IMR-90 (cell line): ENCODE data around the gene ALDOB. TPM values are rescaled to one million over a fixed set of nuclear protein-coding genes. Genes with fewer than 3 reads are reported as not detected.

Experiments
- ATAC-seq: fragments of 200-7000 bp; cut with Tn5 transposase; 2 replicates; pipeline ENCODE4 v1.9.1; 2020; ENCODE audit warnings: low read depth, mild to moderate bottlenecking, moderate library complexity
- BruUV-seq: library from RNA; stranded (reverse); fragments of 400-500 nt; replicated peaks from 2 replicates; lab custom pipeline; 2021; lab: Mats Ljungman, UMichigan
- CTCF ChIA-PET: fragments of 300-600 bp; formaldehyde crosslinking; extraction: SDS; loops from one replicate; lab custom pipeline; 2021; ENCODE audit warnings: antibody characterized with exemption; lab: Yijun Ruan, JAX
- POLR2A ChIA-PET: fragments of 300-600 bp; sonication (Branson Sonifier 250); formaldehyde crosslinking; loops from one replicate; lab custom pipeline; 2022; ENCODE audit warnings: antibody characterized with exemption; ENCODE audit not compliant: unreplicated experiment; lab: Charles Lee
- DNase-seq: peaks from one replicate; pipeline ENCODE4 v3.0.0; 2013
- H2AFZ ChIP-seq: replicated peaks from 2 replicates; pipeline ENCODE3; 2013; ENCODE audit warnings: low read length, mild to moderate bottlenecking; ENCODE audit not compliant: poor library complexity
- H2AK5ac ChIP-seq: 2 replicates; pipeline ENCODE4 v1.6.1; 2013; ENCODE audit warnings: low read depth, low read length, inconsistent platforms
- H2AK9ac ChIP-seq: replicated peaks from 2 replicates; pipeline ENCODE3; 2013; ENCODE audit warnings: mild to moderate bottlenecking, low read depth, low read length, moderate library complexity; ENCODE audit not compliant: poor library complexity
- H2BK120ac ChIP-seq: 2 replicates; pipeline ENCODE4 v1.6.1; 2013; ENCODE audit warnings: low read depth, low read length, inconsistent platforms
- H2BK15ac ChIP-seq: 3 replicates; pipeline ENCODE4 v1.6.1; 2013; ENCODE audit warnings: low read depth, low read length, inconsistent platforms
- H2BK20ac ChIP-seq: 2 replicates; pipeline ENCODE4 v1.6.1; 2013; ENCODE audit warnings: low read depth, mild to moderate bottlenecking, inconsistent platforms, low read length, moderate library complexity
- H2BK5ac ChIP-seq: 2 replicates; pipeline ENCODE4 v1.6.1; 2013; ENCODE audit warnings: mild to moderate bottlenecking, low read depth, low read length, inconsistent platforms; ENCODE audit not compliant: poor library complexity, severe bottlenecking
- H3K14ac ChIP-seq: replicated peaks from 2 replicates; pipeline ENCODE4 v1.6.1; 2013; ENCODE audit warnings: low read depth, low read length, inconsistent platforms
- H3K18ac ChIP-seq: 2 replicates; pipeline ENCODE4 v1.6.1; 2013; ENCODE audit warnings: low read depth, low read length, control low read depth
- H3K23ac ChIP-seq: 2 replicates; pipeline ENCODE4 v1.6.1; 2013; ENCODE audit warnings: low read depth, low read length, inconsistent platforms
- H3K27ac ChIP-seq: 2 replicates; pipeline ENCODE4 v1.5.1; 2013; ENCODE audit warnings: mild to moderate bottlenecking, control low read depth, low read length; ENCODE audit not compliant: insufficient read depth
- H3K27me3 ChIP-seq: 2 replicates; pipeline ENCODE4 v1.6.1; 2013; ENCODE audit warnings: low read length; ENCODE audit not compliant: control insufficient read depth, insufficient read depth
- H3K36me3 ChIP-seq: 2 replicates; pipeline ENCODE4 v1.6.1; 2013; ENCODE audit warnings: low read length, mixed read lengths; ENCODE audit not compliant: control insufficient read depth, insufficient read depth
- H3K4ac ChIP-seq: 2 replicates; pipeline ENCODE4 v1.6.1; 2013; ENCODE audit warnings: low read depth, low read length, inconsistent platforms
- H3K4me1 ChIP-seq: 2 replicates; pipeline ENCODE4 v1.6.1; 2013; ENCODE audit warnings: low read length, mixed read lengths; ENCODE audit not compliant: control insufficient read depth, insufficient read depth
- H3K4me2 ChIP-seq: 2 replicates; pipeline ENCODE4 v1.6.1; 2013; ENCODE audit warnings: low read depth, mild to moderate bottlenecking, control low read depth, low read length, moderate library complexity
- H3K4me3 ChIP-seq: 2 replicates; pipeline ENCODE4 v1.5.1; 2013; ENCODE audit warnings: low read depth, mild to moderate bottlenecking, control low read depth, low read length, moderate library complexity; ENCODE audit not compliant: insufficient read depth
- H3K56ac ChIP-seq: 2 replicates; pipeline ENCODE4 v1.6.1; 2013; ENCODE audit warnings: low read length, inconsistent platforms; ENCODE audit not compliant: insufficient read depth; ENCODE audit errors: extremely low read depth
- H3K79me1 ChIP-seq, 2 experiments: 2 replicates each; pipeline ENCODE4 v1.6.1; 2013; ENCODE audit warnings: low read length in 2 of 2, inconsistent platforms in 1 of 2, low read depth in 1 of 2
- H3K9ac ChIP-seq: 2 replicates; pipeline ENCODE4 v1.6.1; 2013; ENCODE audit warnings: low read depth, low read length, control low read depth
- H3K9me1 ChIP-seq: 2 replicates; pipeline ENCODE4 v1.6.1; 2013; ENCODE audit warnings: low read length, inconsistent platforms; ENCODE audit not compliant: insufficient read depth
- H3K9me3 ChIP-seq: 2 replicates; pipeline ENCODE4 v1.6.1; 2013; ENCODE audit warnings: low read length; ENCODE audit not compliant: control insufficient read depth, insufficient read depth
- H4K20me1 ChIP-seq: 2 replicates; pipeline ENCODE4 v1.6.1; 2013; ENCODE audit warnings: low read length, inconsistent platforms; ENCODE audit not compliant: insufficient read depth
- H4K5ac ChIP-seq: 2 replicates; pipeline ENCODE4 v1.6.1; 2013; ENCODE audit warnings: mild to moderate bottlenecking, low read depth, low read length, control low read depth
- H4K8ac ChIP-seq, 2 experiments: 2 replicates each; pipeline ENCODE4 v1.6.1; 2013; ENCODE audit warnings: low read depth in 2 of 2, low read length in 2 of 2, control low read depth in 1 of 2, inconsistent platforms in 1 of 2
- H4K91ac ChIP-seq: 2 replicates; pipeline ENCODE4 v1.6.1; 2013; ENCODE audit warnings: low read depth, low read length, inconsistent platforms; ENCODE audit not compliant: insufficient read depth
- CEBPB ChIP-seq: IDR thresholded peaks from 2 replicates; pipeline ENCODE4 v1.6.1; 2012; ENCODE audit warnings: low read depth, low read length, improper control_type of control experiment
- ELK1 ChIP-seq: fragments of 150-350 bp; IDR thresholded peaks from 2 replicates; pipeline ENCODE4 v1.6.1; 2016; ENCODE audit warnings: low read depth, mild to moderate bottlenecking, low read length, moderate library complexity, borderline replicate concordance
- FOS ChIP-seq: fragments of 150-350 bp; IDR thresholded peaks from 2 replicates; pipeline ENCODE4 v1.6.1; 2016; ENCODE audit warnings: low read depth, low read length
- MAFK ChIP-seq: IDR thresholded peaks from 2 replicates; pipeline ENCODE4 v1.6.1; 2012; ENCODE audit warnings: low read depth, low read length, improper control_type of control experiment
- MXI1 ChIP-seq: IDR thresholded peaks from 2 replicates; pipeline ENCODE4 v1.6.1; 2012; ENCODE audit warnings: low read depth, mild to moderate bottlenecking, low read length, moderate library complexity, borderline replicate concordance
- NFE2L2 ChIP-seq: fragments of 150-350 bp; IDR thresholded peaks from 2 replicates; pipeline ENCODE4 v1.6.1; 2016; ENCODE audit warnings: low read depth, mild to moderate bottlenecking, low read length
- POLR2A ChIP-seq: IDR thresholded peaks from 2 replicates; pipeline ENCODE4 v1.6.1; 2012; ENCODE audit warnings: mild to moderate bottlenecking, low read depth, low read length
- RCOR1 ChIP-seq: IDR thresholded peaks from 2 replicates; pipeline ENCODE4 v1.6.1; 2012; ENCODE audit warnings: mild to moderate bottlenecking, low read length, improper control_type of control experiment; ENCODE audit not compliant: insufficient replicate concordance
- RFX5 ChIP-seq: IDR thresholded peaks from 2 replicates; pipeline ENCODE4 v1.8.0; 2012; ENCODE audit warnings: low read depth, mild to moderate bottlenecking, low read length, moderate library complexity
- SMC3 ChIP-seq: fragments of 150-350 bp; IDR thresholded peaks from 2 replicates; pipeline ENCODE4 v1.6.1; 2016; ENCODE audit warnings: low read depth, mild to moderate bottlenecking, antibody characterized with exemption, low read length, moderate library complexity
- USF2 ChIP-seq: fragments of 150-350 bp; IDR thresholded peaks from 2 replicates; pipeline ENCODE4 v1.6.1; 2017; ENCODE audit warnings: mild to moderate bottlenecking, antibody characterized with exemption, low read length, low read depth
- WGBS, 2 experiments: methylation state at CpG; one replicate each; pipeline versions ENCODE4 v1.1.5 to v1.1.7; 2013; ENCODE audit warnings: missing lambda C conversion rate in 2 of 2; ENCODE audit not compliant: insufficient read length in 1 of 2; ENCODE audit errors: extremely low coverage in 2 of 2; 5-methylcytosine and 5-hydroxymethylcytosine counted together
- dilution Hi-C: fragments of 300-500 bp; cut with HindIII; formaldehyde crosslinking; loops from one replicate; pipeline ENCODE4 v1.14.3; 2018; ENCODE audit warnings: low sequenced_read_pairs; ENCODE audit not compliant: unreplicated experiment
- in situ Hi-C: fragments of 300-500 bp; cut with MboI; formaldehyde crosslinking; loops from 3 replicates; pipeline ENCODE4 v1.14.3; 2019; ENCODE audit warnings: low sequenced_read_pairs, inconsistent platforms, mixed read lengths
- intact Hi-C: fragments of 100-400 bp; cut with micrococcal nuclease; formaldehyde crosslinking; loops from 2 replicates; pipeline ENCODE4 v1.10.0; 2022
- polyA plus RNA-seq, 3 experiments: library from polyadenylated mRNA; depleted of rRNA; stranded (reverse); fragments of >200 nt; gene quantifications; 2 replicates each; pipeline ENCODE4 v1.2.3, GENCODE V29; 2012; ENCODE audit warnings: low replicate concordance in 1 of 3
- total RNA-seq: library from RNA; depleted of rRNA; stranded (reverse); fragments of >200 nt; gene quantifications from 2 replicates; pipeline ENCODE4 v1.2.3, GENCODE V29; 2012

ALDOB gene
- total and polyA plus RNA-seq, 2 of the 4 experiments (the other 2 are of a cell fraction): not detected

- Histone ChIP-seq H3K9me3 (no peaks in the 10 kb centered on the region), H2AK5ac (no peak overlapping the region), H4K91ac (no peak overlapping the region), H2BK5ac (no peak overlapping the region), H3K23ac (no peak overlapping the region), H3K27me3 (no peaks in the 10 kb centered on the region), H3K9me1 (no peaks in the 10 kb centered on the region; the same call in 1 of the 2 replicates), H3K4me3 (no peak overlapping the region), H3K27ac (no peak overlapping the region), H4K5ac (no peak overlapping the region), H2BK15ac (no peak overlapping the region), H4K20me1 (no peaks in the 10 kb centered on the region), H3K56ac (no peak overlapping the region), H3K36me3 (no peaks in the 10 kb centered on the region), H3K4me2 (no peak overlapping the region), H3K14ac (no peak overlapping the region), H2AK9ac (no peak overlapping the region), H4K8ac (no peak overlapping the region), H3K4me1 (no peaks in the 10 kb centered on the region), H3K79me1 (no peaks in the 10 kb centered on the region), H3K9ac (no peak overlapping the region), H2AFZ (no peak overlapping the region), H2BK120ac (no peak overlapping the region), H2BK20ac (no peak overlapping the region), H3K18ac (no peak overlapping the region), H3K4ac (no peak overlapping the region)
- no peak for TF ChIP-seq ELK1
- no peak for TF ChIP-seq CEBPB
- TF ChIP-seq RCOR1: no peak
- TF ChIP-seq FOS: no peak
- no peak for TF ChIP-seq USF2
- no peak for TF ChIP-seq NFE2L2
- no peak for TF ChIP-seq RFX5
- no peak for TF ChIP-seq SMC3
- TF ChIP-seq MAFK: no peak
- TF ChIP-seq POLR2A: no peak
- TF ChIP-seq MXI1: no peak
- ChIA-PET POLR2A (interaction anchor here (0.8 kb wide), 1 partner anchor 68 kb away, joined by 3 read pairs; no protein-coding TSS in a partner anchor), CTCF (interaction anchor here (0.5 to 2.4 kb wide), 4 partner anchors 8 to 63 kb away, joined by 6 to 11 read pairs (median 8); a partner anchor contains a TSS)
- no peak for DNase-seq
- dilution Hi-C loops (no loop called here), intact Hi-C loops (no loop called here), in situ Hi-C loops (no loop called here)
- WGBS, 2 experiments: 100% methylated on average over 1 of the region's 2 CpGs; no CpG with 5 or more reads in 1 of the 2 experiments
- BruUV-seq: no TSS peak
- no peak for ATAC-seq
Observed at GRCh38 chr9:101466863-101467262, 31.3 kb upstream of the ALDOB start.
